GM19395 (cell line): Measurements from ENCODE around the gene SLCO3A1.

Experiments
- ATAC-seq: cut with Tn5 transposase; IDR thresholded peaks from one replicate; pipeline ENCODE4 v1.9.1; 2021; ENCODE audit warnings: mild to moderate bottlenecking, moderate library complexity; ENCODE audit not compliant: unreplicated experiment

The SLCO3A1 gene

DNA sequence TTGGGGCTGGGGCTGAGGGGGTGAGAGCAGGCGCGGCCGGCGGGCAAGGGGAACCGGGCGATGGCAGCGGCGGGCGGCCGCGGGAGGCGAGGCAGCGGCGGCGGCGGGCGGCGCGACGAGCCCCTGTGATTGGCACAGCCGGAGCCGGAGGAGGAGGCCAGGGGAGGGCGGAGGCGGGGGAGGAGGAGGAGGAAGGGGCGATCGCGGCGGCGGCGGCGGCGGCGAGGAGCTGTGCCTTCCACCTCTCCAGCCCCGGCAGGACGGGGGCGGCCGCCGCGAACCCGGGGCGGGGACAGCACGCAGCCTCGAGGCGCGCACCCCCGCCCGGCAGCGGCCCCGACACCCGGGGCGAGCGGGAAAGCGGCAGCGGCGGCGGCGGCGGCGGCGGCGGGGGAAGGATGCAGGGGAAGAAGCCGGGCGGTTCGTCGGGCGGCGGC, at the start of gene SLCO3A1:
SLCO3A1 (plus strand) TSS at position 198 of the 437 bp plus-strand sequence.
- ATAC-seq = peak; percentile 15

DNA sequence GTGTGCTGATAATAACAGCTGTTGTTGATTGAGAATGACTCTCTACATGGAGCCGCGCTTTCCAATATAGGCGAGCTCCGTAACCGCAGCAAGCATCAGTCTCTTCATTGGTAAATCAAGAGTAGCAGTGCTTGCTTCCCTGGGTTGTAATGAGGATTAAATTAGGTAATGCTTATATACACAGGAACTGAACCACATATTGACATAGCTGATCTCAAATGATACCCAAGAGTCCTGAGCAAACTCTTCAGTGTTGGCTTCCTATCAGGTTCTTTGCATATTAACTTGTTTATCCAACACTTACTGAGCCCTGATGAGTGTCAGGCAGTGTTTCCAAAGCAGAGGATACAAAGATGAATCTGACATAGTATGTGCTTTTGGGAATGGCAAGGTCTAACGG, 46.4 kb upstream of the SLCO3A1 start:
- ATAC-seq = no peak

DNA sequence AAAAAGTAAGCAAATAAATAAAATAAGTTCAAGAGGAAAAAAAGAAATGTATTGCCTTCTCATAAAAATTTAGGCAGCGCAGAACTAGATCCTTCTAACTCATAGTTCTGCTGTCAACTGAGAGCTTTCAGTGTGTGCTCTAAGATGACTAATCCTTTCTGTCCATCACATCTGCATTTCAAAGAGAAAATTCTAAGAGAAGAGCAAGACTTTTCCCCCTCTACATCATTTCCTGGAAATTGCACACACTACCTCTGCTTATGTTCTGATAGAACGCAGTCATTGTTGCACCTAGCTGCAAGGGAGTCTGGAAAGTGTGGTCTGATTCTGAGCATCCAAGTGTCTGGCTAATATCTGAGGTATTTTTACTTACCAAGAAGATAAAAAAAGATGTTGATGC, 39.6 kb upstream of the SLCO3A1 start:
- ATAC-seq = no peak

DNA sequence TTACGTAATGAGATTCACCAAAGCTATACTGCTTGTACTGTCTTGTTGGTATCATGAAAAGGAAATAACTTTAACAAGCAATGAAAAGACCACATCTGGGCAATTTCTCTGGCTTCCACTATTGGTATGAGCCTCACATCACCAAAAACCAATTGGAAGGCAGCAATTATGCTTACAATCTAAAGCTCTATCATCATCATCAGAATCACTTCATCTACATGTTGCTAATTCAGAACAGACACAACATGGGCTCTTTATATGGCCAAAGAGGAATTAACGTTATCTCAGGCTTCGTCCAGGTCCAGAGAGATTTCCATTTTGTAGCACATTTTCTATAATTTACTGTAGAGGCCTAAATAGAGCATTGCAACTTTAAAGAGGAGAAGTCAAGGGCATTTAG, 36.6 kb upstream of the SLCO3A1 start:
- no peak for ATAC-seq

DNA sequence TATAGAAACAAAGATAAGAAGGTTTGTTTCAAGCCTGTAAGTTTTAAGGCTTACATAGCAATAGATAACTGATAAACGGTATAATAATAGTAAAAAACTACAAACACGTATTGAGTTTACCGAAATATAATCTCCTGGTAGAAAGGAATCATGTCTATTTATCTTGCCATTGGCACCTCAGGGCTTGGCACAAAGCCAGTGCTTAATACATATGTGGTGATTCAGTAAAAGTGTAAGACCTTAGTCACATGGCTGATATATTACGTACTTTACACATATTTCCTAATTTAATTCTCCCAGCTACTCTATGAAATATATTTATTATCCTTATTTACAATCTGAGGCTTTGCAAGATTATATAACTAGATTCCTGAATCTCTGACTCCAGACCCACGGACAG, 32.0 kb upstream of the SLCO3A1 start:
- ATAC-seq = no peak

DNA sequence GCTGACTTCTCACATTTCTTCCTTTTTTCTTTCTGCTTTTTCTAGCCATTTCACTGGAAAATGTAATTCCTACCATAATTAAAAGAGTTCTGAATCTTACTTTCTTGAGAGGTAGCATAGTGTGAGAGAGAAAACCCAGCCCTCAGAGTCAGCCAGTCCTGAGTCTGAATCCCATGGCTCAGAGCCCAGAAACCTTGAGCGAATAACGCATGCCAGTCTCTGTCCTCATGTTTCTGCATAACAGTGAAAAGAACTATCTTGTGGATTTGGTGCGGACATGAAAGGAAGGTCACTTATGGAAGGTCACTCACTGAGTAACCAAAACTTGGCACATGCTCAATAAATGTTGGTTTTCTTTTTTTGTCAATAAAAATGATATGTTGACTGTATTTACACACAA, 29.3 kb upstream of the SLCO3A1 start:
- no peak for ATAC-seq

DNA sequence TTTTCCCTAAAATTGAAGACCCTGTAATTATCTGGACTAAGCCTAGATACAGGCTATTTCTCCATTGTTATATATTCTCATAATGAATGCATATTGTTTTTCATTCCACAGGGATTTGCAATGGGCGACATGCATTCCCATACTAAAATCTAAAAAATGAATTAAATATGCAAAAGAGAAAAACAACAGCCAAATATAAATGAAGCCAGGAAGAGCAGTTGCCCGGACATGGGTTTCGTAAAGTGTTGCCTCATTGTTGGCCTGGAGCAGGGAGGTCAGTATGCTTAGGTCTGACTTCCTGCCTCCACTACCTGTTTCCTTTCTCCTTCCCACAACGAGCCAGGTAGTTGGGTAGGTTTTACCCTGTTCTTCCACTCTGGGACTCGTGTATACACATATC, 27.1 kb upstream of the SLCO3A1 start:
- no peak for ATAC-seq

DNA sequence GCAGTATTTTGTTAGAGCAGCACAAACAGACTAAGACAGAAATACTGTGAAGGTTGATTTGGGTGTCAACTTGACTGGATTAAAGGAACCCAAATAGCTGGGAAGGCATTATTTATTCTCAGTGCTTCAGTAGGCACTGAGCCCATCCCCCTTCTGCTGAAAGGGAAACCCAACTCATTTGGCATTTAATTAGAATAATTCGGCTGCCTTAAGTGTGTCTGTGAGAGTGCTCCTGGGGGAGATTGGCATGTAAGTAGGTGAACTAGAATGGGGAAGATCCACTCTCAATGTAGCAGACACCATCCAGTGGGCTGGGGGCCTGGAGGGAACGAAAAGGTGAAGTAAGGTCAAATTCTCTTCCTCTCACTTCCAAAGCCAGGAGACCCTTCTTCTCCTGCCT, 20.5 kb upstream of the SLCO3A1 start:
- ATAC-seq = no peak

DNA sequence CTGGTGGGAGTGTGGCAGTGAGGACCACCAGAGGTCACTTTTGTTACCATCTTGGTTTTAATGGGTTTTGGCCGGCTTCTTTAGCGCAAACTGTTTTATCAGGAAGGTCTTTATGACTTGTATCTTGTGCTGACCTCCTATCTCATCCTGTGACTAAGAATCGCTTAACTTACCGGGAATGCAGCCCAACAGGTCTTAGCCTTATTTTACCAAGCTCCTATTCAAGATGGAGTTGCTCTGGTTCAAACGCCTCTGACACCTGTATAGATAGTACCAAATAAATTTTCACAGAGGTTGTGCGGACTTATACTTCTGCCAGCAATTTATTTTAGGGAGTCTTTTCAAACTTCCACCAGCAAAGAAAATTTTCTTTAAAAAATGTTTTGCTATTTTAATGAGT, 13.6 kb upstream of the SLCO3A1 start:
- ATAC-seq = no peak

DNA sequence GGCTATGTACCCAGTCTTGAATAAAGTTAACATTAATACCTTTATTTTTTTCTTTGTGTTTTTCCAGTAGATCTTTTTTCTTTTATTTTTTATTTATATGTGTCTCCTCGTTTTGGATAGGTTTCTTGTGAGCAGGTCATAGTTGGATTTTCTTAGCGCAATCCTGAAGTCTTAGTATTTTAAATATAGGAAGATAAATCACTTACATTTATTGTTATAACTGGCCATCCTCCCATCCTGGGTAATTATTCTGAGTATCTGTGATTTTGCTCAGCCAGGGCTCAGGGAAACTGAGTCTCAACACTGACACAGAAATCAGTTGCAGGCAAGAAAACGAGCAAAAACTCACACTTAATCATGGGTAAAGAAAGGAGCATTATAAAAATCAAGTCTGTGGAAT, 11.6 kb upstream of the SLCO3A1 start:
- no peak for ATAC-seq

DNA sequence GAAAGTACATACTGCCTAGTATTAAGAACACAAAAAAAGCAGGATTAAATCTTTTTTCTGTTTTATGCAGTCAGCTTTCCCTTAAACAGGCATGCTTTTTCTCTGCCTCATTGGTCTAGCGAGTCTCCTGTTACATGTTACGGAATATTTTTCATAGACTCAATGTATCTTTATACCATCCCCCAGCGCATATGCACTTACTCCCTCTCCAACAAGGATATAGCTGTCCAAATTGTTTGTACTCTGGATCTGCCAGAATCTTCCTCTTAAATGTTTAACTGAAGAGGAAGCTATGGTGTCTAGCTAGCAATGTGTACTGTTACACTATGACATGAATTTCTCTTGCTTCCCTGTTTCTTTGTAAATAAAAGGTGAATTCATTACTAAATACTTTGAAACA, 9.2 kb upstream of the SLCO3A1 start:
- no peak for ATAC-seq

DNA sequence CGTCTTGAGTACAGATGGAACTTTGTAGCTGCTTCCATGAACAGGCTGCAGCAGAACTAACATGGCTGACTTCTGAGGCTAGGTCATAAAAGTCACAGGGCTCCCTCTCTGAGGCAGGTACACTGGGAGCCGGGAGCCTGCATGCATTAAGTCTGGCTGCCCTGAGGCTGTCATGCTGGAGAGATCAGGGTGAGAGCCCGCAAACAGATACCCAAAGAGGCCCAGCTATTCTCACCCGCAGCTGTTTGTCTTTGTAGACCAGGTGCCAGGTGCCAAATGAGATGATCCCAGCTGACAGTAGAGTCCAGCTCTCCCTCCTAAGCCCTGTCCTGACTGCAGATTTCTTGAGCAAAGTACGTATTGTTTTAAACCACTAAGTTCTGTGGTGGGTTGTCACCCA, 8.6 kb upstream of the SLCO3A1 start:
- no peak for ATAC-seq

DNA sequence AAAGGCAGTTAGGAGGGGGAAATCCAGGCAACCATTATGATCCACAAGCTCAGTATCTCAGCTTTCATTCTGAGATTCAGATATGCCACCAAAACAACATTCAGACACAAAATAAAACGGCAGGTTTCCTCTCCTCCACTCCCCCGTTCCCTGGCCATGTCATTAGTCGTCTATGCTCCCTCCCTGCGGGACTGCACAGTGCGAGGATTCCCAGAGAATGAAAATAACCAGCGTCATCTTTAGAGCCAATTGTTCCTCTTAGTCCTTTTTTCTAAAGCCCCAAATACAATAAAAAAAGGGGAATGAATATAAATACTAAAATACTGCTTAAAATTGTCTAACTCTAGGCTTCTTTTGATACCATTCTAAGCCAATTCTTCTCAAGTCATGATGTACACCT, 7.8 kb upstream of the SLCO3A1 start:
- no peak for ATAC-seq

DNA sequence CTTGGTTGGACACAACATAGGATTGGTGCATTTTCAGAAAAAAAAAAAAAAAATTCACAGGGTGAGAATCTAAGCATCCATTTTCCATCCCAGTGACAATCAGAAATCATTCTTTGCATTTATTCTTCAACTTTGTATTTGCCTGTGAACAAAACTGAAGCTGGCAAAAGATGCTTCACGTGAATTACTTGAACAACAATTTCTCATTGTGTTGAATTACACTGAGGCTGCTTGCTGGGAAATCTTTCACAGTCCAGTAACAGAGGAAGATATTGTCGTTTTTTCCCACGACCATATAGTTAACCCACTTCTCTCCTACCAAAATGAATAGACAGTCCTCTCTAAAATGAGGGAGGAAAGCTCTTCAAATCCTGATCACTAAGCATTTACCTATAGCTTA, 4.3 kb upstream of the SLCO3A1 start:
- no peak for ATAC-seq

DNA sequence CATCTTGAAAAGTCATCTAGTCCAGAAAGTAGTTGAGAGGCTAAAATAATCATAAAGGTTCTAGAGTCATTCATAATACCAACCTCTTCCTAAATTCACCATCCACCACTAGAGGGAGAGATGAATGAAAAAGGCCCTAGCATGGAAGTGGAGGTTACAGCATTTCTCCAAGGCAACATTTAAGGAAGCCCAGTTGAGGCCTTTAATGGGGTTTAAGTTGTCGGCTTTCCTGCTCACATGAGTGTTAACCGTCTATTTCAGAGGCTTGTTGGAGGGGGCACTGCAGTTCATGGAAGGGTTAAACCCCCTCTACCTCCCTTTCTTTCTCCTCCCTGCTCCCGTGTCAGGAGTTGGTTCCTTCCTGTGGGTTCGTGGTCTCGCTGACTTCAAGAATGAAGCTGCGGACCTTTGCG, 3.8 kb upstream of the SLCO3A1 start:
- ATAC-seq = no peak

DNA sequence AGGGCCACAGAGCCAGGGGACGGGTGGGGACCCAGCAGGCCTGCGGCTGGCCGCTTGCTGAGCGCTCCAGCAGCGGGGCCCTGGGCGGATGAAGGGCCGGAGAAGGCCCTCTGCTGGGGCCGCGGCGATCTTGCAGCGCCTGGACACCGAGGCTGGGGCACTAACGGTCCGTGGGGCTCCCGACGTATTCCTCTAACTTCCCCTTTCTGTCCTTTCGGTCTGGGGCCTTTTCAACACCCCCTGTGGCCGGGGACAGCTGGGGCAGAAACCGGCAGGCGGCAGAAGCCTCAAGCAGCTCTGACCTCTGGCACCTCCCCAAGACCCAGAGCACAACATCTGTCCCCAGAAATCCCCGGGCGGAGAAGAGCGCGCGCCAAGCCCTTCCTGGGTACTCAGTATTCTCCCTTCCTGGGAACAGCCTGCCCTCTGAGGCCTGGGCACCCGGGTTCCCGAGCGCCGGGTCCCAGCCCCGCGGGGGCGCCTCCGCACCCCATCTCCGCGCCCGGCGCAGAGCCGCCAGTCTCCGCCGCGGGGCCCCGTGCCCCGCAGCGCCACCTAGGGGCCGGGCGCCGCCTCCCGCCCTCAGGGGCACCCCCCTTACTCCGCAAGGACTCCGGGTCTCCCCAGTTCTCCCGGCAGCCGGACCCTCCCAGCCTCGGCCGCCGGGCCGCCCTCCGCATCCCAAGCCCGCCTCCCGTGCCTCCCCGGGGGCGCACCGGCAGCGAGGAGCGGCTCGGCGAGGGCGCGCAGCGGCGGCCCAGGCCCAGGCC, 582 bp upstream of the SLCO3A1 start:
- peak; percentile 48 for ATAC-seq

DNA sequence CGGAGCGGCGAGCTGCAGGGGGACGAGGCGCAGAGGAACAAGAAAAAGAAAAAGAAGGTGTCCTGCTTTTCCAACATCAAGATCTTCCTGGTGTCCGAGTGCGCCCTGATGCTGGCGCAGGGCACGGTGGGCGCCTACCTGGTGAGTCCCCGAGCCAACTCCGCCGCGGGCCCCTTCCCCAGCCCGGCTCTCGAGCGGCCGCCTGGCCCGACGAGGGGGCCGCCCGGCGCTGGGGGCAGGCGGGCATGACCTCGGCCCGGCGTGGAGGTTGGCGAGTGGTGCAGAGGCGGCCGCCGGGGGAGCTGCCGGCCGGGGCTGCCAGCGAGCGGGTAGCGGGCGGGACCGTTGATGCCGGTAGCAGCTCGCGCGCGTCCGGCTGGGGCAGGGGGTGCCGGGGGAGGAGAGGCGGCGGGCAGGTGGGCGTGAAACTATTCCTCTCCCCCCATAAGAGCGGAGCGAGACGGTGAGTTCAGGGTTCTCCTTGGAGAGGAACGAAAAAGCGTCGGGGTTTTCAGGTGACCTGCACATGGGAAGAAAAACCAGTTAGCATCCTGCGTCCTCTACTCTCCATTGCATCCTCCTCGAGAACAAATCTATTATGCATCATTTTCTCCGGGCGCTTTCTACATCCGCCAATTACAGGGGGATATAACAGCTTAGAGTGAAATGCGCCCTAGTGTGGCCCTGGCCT, 585 bp downstream of the SLCO3A1 start:
- no peak for ATAC-seq

DNA sequence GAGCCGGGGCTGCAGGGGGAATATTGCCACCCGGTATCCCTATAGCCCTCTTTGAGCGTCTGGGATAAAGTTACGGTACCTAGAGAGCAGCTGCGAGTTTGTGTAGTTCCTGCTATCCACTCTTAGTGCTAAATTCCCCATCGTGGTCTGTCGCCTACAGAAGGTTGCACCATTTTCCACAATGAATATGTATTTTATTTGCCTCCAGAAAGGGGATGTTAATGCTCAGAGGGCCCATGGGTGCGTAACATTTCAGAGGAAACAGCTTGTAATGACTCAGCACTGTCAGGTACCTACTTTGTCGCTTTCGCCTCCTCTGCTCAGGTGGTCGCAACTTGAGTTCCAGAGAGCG, 1.1 kb downstream of the SLCO3A1 start:
- no peak for ATAC-seq

DNA sequence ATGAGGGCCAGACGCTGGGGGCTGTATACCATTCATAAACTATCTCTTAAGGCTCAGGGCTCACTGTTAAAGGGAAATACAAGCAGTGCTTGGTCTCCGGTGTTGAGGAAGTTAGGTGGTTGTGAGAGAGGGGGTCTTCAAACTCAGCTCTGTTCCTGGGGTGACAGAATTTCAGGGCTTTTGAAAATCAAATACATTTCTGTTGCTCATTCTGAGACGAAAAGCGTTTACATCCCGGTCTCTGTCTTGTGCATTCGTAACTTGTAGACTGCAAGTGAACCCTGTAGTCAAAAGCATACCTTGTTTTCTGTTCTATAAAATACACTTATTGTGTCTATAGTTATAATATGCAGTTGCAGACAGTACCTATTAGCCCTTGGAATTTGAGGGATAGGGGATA, 1.7 kb downstream of the SLCO3A1 start:
- no peak for ATAC-seq

DNA sequence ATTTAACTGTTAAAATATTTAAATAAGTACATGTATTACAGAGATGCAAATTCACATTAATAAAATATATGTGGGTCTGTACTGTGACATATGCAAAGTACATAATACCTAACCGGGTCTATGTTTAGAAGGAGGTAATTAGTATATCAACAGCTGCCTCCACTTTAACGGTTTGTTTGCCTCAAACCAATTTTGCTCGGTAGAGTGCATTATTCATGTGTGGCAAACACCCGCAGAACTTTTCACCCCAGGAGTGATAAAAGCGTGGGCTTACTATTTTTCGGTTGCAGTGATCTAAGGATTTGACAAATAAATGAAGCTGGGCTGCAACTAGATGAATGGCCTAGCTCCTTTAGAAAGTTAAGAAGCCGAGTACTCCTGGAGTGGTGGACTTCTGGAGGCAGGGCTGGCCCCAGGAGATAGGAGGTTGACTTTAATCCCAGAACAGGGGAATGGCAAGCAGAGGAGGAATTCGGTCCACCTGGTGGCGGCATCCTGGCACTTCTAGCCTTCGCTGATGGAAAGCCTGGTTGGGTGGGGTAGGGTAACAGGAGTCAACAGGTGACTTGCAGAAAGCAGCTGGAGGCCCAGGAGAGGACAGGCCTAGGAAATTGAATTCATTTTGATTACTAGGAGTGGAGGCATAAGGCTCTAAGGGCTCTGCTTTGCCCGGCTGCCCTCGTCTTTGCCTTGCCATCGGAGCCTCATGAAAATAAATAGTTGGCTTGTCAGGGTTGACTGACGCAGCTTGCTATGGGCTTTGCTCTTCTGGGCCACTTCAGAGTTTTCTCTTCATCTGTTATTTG, 2.4 kb downstream of the SLCO3A1 start:
- no peak for ATAC-seq

DNA sequence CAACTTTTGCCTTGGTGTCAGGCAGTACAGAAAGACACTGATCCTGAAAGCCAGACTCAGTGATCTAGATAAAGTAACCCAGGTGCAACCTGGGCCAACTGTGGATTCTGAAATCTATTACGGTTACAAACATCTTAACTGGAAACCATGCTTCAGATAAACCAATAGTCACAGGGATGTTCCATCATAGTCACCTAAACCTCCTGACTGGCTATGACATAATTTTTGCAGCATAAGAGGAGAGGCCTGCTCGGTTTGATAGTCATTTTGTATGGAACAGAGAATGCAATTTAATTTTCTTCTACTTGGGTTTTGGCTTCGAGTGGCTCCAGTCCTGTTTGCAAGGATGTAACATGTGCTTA, 3.7 kb downstream of the SLCO3A1 start:
- no peak for ATAC-seq

DNA sequence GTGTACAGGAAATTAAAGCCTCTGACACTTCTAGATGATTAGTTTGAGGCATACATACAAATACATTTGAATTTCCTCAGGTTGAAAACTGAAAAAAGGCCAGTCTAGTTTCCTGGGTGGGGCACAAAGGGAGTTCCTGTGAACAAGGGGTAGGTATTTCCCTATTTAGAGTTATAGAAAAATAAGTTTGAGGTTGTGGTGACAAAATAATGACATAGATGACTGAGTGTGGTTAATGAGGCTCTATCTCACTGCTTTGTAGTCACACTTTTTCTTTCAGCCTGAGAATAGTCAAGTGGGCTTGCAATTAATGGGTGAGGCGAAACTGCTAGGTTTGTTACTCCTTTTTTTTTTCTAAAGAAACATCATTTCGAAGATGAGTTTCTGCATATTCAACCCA, 4.3 kb downstream of the SLCO3A1 start:
- peak; percentile 62 for ATAC-seq
